SK-N-SH (cell line): Measurements from ENCODE around the gene SH3TC1. TPM values are rescaled to one million over a fixed set of nuclear protein-coding genes. Genes with fewer than 3 reads are reported as not detected.

Source experiments
- CTCF ChIA-PET: fragments of 300-600, 350-600 bp; formaldehyde crosslinking; extraction: SDS; loops from one replicate; lab custom pipeline; 2021; lab: Yijun Ruan, JAX
- POLR2A ChIA-PET: fragments of 350-600 bp; sonication (Branson Sonifier 250); formaldehyde crosslinking; extraction: SDS; loops from one replicate; lab custom pipeline; 2020; ENCODE audit warnings: antibody characterized with exemption, inconsistent platforms; lab: Yijun Ruan, JAX
- DNase-seq: peaks from one replicate; pipeline ENCODE4 v3.0.0; 2012
- H2AFZ ChIP-seq: fragments of 200-600 bp; sonication (generic); 2 replicates; pipeline ENCODE4 v1.8.1; 2016; ENCODE audit warnings: antibody characterized with exemption, mild to moderate bottlenecking, low read depth
- H3F3A ChIP-seq: fragments of 200-600 bp; sonication (generic); replicated peaks from 2 replicates; pipeline ENCODE3; 2016; ENCODE audit warnings: antibody characterized with exemption, mild to moderate bottlenecking; ENCODE audit not compliant: insufficient read depth
- H3K27ac ChIP-seq, 2 experiments: fragments of 200-500 bp in 1 of 2; fragments of 200-600 bp in 1 of 2; sonication (Bioruptor generic) in 1 of 2; sonication (generic), shearing (Covaris generic) in 1 of 2; 2 replicates each; pipeline versions ENCODE4 v1.5.1 to v1.6.1; 2014 to 2016; ENCODE audit warnings: low read depth in 2 of 2, inconsistent platforms in 1 of 2, low read length in 1 of 2, mild to moderate bottlenecking in 1 of 2, mixed read lengths in 1 of 2
- H3K27me3 ChIP-seq: fragments of 200-600 bp; sonication (generic), shearing (Covaris generic); 2 replicates; pipeline ENCODE4 v1.6.1; 2016; ENCODE audit warnings: mixed run types; ENCODE audit not compliant: insufficient read depth
- H3K36me3 ChIP-seq, 2 experiments: fragments of 200-500 bp in 1 of 2; fragments of 200-600 bp in 1 of 2; sonication (Bioruptor generic) in 1 of 2; sonication (generic) in 1 of 2; replicated peaks in 1 of 2; 2 replicates each; pipeline versions ENCODE3 to v1.5.1; 2014 to 2016; ENCODE audit warnings: low read length in 1 of 2, mild to moderate bottlenecking in 1 of 2; ENCODE audit not compliant: insufficient read depth in 2 of 2, control insufficient read depth in 1 of 2
- H3K4me1 ChIP-seq, 2 experiments: fragments of 200-500 bp in 1 of 2; fragments of 200-600 bp in 1 of 2; sonication (Bioruptor generic) in 1 of 2; sonication (generic), shearing (Covaris generic) in 1 of 2; 2 replicates each; pipeline versions ENCODE4 v1.5.1 to v1.6.1; 2014 to 2016; ENCODE audit warnings: low read depth in 1 of 2, low read length in 1 of 2, mixed run types in 1 of 2; ENCODE audit not compliant: insufficient read depth in 2 of 2, control insufficient read depth in 1 of 2
- H3K4me2 ChIP-seq: fragments of 200-600 bp; sonication (generic), shearing (Covaris generic); 2 replicates; pipeline ENCODE4 v1.6.1; 2017; ENCODE audit warnings: mixed run types
- H3K4me3 ChIP-seq, 2 experiments: fragments of 200-500 bp in 1 of 2; fragments of 200-600 bp in 1 of 2; sonication (Bioruptor generic) in 1 of 2; sonication (generic), shearing (Covaris generic) in 1 of 2; 2 replicates each; pipeline versions ENCODE4 v1.5.1 to v1.8.1; 2014 to 2016; ENCODE audit warnings: low read depth in 2 of 2, inconsistent platforms in 1 of 2, low read length in 1 of 2, mild to moderate bottlenecking in 1 of 2, mixed read lengths in 1 of 2, moderate library complexity in 1 of 2
- H3K79me2 ChIP-seq: fragments of 200-600 bp; sonication (generic); 2 replicates; pipeline ENCODE4 v1.8.1; 2017; ENCODE audit warnings: mild to moderate bottlenecking; ENCODE audit not compliant: insufficient read depth
- H3K9ac ChIP-seq: fragments of 200-600 bp; sonication (generic); 2 replicates; pipeline ENCODE4 v1.6.1; 2017; ENCODE audit warnings: mixed run types
- H3K9me2 ChIP-seq: fragments of 200-600 bp; sonication (generic); 2 replicates; pipeline ENCODE4 v1.6.1; 2017; ENCODE audit warnings: mixed run types
- H3K9me3 ChIP-seq: fragments of 200-600 bp; sonication (generic); 2 replicates; pipeline ENCODE4 v1.6.1; 2017; ENCODE audit warnings: mixed run types, mild to moderate bottlenecking, moderate library complexity
- H4K20me1 ChIP-seq: fragments of 200-600 bp; sonication (generic); 2 replicates; pipeline ENCODE4 v1.6.1; 2017; ENCODE audit warnings: mild to moderate bottlenecking, mixed run types; ENCODE audit not compliant: insufficient read depth
- EP300 ChIP-seq, 2 experiments: IDR thresholded peaks; 2 replicates each; pipeline versions ENCODE4 v1.4.0 to v1.6.1; 2012; ENCODE audit warnings: borderline replicate concordance in 1 of 2, low read depth in 1 of 2, low read length in 1 of 2
- EZH2phosphoT487 ChIP-seq: fragments of 200-600 bp; sonication (generic); IDR thresholded peaks from 2 replicates; pipeline ENCODE4 v1.6.1; 2017; ENCODE audit warnings: low read depth, mixed run types, mild to moderate bottlenecking, antibody characterized with exemption, moderate library complexity, borderline replicate concordance
- FOXM1 ChIP-seq: IDR thresholded peaks from 2 replicates; pipeline ENCODE4 v1.4.0; 2012; ENCODE audit warnings: low read depth, mild to moderate bottlenecking
- GABPA ChIP-seq: IDR thresholded peaks from 2 replicates; pipeline ENCODE4 v1.4.0; 2012; ENCODE audit warnings: low read depth, mild to moderate bottlenecking
- GATA2 ChIP-seq: sonication (generic); formaldehyde crosslinking; IDR thresholded peaks from 2 replicates; pipeline ENCODE4 v1.5.0; 2020; ENCODE audit warnings: mild to moderate bottlenecking, missing genetic modification reagents
- MEF2A ChIP-seq: IDR thresholded peaks from 2 replicates; pipeline ENCODE4 v1.4.0; 2012; ENCODE audit warnings: low read depth, borderline replicate concordance
- MXI1 ChIP-seq: IDR thresholded peaks from 2 replicates; pipeline ENCODE4 v1.6.1; 2012; ENCODE audit warnings: mild to moderate bottlenecking, low read depth, low read length, improper control_type of control experiment
- NFIC ChIP-seq: IDR thresholded peaks from 2 replicates; pipeline ENCODE4 v1.4.0; 2012; ENCODE audit warnings: borderline replicate concordance
- NRF1 ChIP-seq: IDR thresholded peaks from 2 replicates; pipeline ENCODE4 v1.6.1; 2012; ENCODE audit warnings: low read depth, mild to moderate bottlenecking, low read length
- RAD21 ChIP-seq: IDR thresholded peaks from 2 replicates; pipeline ENCODE4 v1.6.1; 2012; ENCODE audit warnings: mild to moderate bottlenecking, low read length
- RCOR1 ChIP-seq: fragments of 150-350 bp; IDR thresholded peaks from 2 replicates; pipeline ENCODE4 v1.6.1; 2017; ENCODE audit warnings: antibody characterized with exemption, low read length
- RXRA ChIP-seq: IDR thresholded peaks from 2 replicates; pipeline ENCODE4 v1.4.0; 2012; ENCODE audit warnings: low read depth, mild to moderate bottlenecking, borderline replicate concordance
- SIN3A ChIP-seq: IDR thresholded peaks from 2 replicates; pipeline ENCODE4 v1.6.1; 2012; ENCODE audit warnings: low read depth, mild to moderate bottlenecking, low read length, moderate library complexity, borderline replicate concordance
- TAF1 ChIP-seq: IDR thresholded peaks from 2 replicates; pipeline ENCODE4 v1.6.1; 2012; ENCODE audit warnings: low read depth, mild to moderate bottlenecking, low read length, moderate library complexity, borderline replicate concordance
- WGBS: methylation state at CpG from one replicate; pipeline ENCODE4 v1.1.6; 2017; ENCODE audit warnings: low lambda C conversion rate; 5-methylcytosine and 5-hydroxymethylcytosine counted together
- polyA plus RNA-seq, 3 experiments: library from polyadenylated mRNA; depleted of rRNA; stranded (reverse); fragments of >200 nt; gene quantifications; 2 replicates each; pipeline ENCODE4 v1.2.3, GENCODE V29; 2012
- TF ChIP-seq, protein P1 (sequence below): IDR thresholded peaks from 2 replicates; pipeline ENCODE4; 2012
- TF ChIP-seq, protein P2 (sequence below): IDR thresholded peaks from 2 replicates; pipeline ENCODE4 v1.4.0; 2012; ENCODE audit warnings: low read depth, borderline replicate concordance
- TF ChIP-seq, protein P3 (sequence below): IDR thresholded peaks from 2 replicates; pipeline ENCODE4 v1.4.0; 2012; ENCODE audit warnings: low read depth, borderline replicate concordance
- TF ChIP-seq, protein P4 (sequence below): IDR thresholded peaks from 2 replicates; pipeline ENCODE4 v1.4.0; 2012; ENCODE audit warnings: low read depth
- TF ChIP-seq, protein P5 (sequence below): IDR thresholded peaks from 2 replicates; pipeline ENCODE4 v1.6.1; 2012; ENCODE audit warnings: mild to moderate bottlenecking, low read depth, low read length, moderate library complexity

SH3TC1 gene
- polyA plus RNA-seq, 1 of the 3 experiments (the other 2 are of a cell fraction): 2.7 TPM

DNA sequence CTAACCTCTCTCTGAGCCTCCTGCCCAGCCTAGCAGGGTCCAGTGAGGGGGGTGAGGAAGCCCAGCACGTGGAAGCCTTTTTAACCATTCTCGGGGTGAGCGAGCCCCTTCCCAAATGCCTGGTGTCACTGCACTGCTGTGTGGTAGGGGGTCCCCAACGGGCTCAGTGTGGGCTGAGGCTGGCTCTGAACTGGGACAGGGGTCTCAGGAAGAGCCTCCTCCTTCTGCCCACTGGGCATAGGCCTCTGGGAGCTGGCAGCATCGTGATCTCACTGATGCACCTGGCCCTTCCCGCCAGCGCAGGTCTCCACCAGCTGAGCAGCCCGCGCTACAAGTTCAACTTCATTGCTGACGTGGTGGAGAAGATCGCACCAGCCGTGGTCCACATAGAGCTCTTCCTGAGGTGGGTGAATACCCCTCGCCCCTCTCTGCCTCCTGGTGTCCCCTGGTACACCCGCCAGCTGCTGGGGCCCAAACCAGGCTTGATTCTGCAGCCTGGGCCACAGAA lies 83.1 kb downstream of the SH3TC1 start:
- H3K36me3 ChIP-seq: no peaks in the 10 kb centered on the region
- no peaks in the 10 kb centered on the region for H3K9me2 ChIP-seq
- no peak for DNase-seq
- ChIA-PET CTCF (interaction anchor here (1.8 kb wide), 1 partner anchor 120 kb away, joined by 7 read pairs; no protein-coding TSS in a partner anchor), POLR2A (no interaction called here)
- H3K27ac ChIP-seq: no peak overlapping the region
- TF ChIP-seq MXI1: no peak
- no peak for TF ChIP-seq SIN3A
- TF ChIP-seq, protein P1, sequence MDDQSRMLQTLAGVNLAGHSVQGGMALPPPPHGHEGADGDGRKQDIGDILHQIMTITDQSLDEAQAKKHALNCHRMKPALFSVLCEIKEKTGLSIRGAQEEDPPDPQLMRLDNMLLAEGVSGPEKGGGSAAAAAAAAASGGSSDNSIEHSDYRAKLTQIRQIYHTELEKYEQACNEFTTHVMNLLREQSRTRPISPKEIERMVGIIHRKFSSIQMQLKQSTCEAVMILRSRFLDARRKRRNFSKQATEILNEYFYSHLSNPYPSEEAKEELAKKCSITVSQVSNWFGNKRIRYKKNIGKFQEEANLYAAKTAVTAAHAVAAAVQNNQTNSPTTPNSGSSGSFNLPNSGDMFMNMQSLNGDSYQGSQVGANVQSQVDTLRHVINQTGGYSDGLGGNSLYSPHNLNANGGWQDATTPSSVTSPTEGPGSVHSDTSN: no peak
- no peak for TF ChIP-seq GATA2 (CRISPR knock-in tag)
- TF ChIP-seq, protein P2, sequence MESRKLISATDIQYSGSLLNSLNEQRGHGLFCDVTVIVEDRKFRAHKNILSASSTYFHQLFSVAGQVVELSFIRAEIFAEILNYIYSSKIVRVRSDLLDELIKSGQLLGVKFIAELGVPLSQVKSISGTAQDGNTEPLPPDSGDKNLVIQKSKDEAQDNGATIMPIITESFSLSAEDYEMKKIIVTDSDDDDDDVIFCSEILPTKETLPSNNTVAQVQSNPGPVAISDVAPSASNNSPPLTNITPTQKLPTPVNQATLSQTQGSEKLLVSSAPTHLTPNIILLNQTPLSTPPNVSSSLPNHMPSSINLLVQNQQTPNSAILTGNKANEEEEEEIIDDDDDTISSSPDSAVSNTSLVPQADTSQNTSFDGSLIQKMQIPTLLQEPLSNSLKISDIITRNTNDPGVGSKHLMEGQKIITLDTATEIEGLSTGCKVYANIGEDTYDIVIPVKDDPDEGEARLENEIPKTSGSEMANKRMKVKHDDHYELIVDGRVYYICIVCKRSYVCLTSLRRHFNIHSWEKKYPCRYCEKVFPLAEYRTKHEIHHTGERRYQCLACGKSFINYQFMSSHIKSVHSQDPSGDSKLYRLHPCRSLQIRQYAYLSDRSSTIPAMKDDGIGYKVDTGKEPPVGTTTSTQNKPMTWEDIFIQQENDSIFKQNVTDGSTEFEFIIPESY: no peak
- no peak for TF ChIP-seq GABPA
- TF ChIP-seq, protein P3, sequence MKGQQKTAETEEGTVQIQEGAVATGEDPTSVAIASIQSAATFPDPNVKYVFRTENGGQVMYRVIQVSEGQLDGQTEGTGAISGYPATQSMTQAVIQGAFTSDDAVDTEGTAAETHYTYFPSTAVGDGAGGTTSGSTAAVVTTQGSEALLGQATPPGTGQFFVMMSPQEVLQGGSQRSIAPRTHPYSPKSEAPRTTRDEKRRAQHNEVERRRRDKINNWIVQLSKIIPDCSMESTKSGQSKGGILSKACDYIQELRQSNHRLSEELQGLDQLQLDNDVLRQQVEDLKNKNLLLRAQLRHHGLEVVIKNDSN: no peak
- TF ChIP-seq FOXM1: no peak
- no peak for TF ChIP-seq NFIC
- TF ChIP-seq MEF2A: no peak
- TF ChIP-seq EP300 (IDR thresholded peaks at IDR 0.05; ENCODE audit: borderline replicate concordance in 1 of 2, low read depth in 1 of 2, low read length in 1 of 2): no peak
- TF ChIP-seq TAF1: no peak
- TF ChIP-seq NRF1: no peak
- TF ChIP-seq, protein P4, sequence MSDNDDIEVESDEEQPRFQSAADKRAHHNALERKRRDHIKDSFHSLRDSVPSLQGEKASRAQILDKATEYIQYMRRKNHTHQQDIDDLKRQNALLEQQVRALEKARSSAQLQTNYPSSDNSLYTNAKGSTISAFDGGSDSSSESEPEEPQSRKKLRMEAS: no peak
- TF ChIP-seq RXRA: no peak
- TF ChIP-seq, protein P5, sequence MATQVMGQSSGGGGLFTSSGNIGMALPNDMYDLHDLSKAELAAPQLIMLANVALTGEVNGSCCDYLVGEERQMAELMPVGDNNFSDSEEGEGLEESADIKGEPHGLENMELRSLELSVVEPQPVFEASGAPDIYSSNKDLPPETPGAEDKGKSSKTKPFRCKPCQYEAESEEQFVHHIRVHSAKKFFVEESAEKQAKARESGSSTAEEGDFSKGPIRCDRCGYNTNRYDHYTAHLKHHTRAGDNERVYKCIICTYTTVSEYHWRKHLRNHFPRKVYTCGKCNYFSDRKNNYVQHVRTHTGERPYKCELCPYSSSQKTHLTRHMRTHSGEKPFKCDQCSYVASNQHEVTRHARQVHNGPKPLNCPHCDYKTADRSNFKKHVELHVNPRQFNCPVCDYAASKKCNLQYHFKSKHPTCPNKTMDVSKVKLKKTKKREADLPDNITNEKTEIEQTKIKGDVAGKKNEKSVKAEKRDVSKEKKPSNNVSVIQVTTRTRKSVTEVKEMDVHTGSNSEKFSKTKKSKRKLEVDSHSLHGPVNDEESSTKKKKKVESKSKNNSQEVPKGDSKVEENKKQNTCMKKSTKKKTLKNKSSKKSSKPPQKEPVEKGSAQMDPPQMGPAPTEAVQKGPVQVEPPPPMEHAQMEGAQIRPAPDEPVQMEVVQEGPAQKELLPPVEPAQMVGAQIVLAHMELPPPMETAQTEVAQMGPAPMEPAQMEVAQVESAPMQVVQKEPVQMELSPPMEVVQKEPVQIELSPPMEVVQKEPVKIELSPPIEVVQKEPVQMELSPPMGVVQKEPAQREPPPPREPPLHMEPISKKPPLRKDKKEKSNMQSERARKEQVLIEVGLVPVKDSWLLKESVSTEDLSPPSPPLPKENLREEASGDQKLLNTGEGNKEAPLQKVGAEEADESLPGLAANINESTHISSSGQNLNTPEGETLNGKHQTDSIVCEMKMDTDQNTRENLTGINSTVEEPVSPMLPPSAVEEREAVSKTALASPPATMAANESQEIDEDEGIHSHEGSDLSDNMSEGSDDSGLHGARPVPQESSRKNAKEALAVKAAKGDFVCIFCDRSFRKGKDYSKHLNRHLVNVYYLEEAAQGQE: no peak
- TF ChIP-seq RCOR1: no peak
- TF ChIP-seq RAD21: no peak
- TF ChIP-seq EZH2phosphoT487: no peak
- H2AFZ ChIP-seq: no peak overlapping the region
- peaks cover 17 to 32% of the 10 kb centered on the region in 2 experiments; a peak in 3 of 4 replicates for H3K4me1 ChIP-seq
- H3K27me3 ChIP-seq: no peaks in the 10 kb centered on the region
- H3K4me3 ChIP-seq: no peak overlapping the region
- H3K9ac ChIP-seq: no peak overlapping the region
- no peaks in the 10 kb centered on the region for H4K20me1 ChIP-seq
- H3K9me3 ChIP-seq: no peaks in the 10 kb centered on the region
- WGBS: 93% methylated on average over 14 of the region's 14 CpGs
- no peak overlapping the region for H3K4me2 ChIP-seq
- H3K79me2 ChIP-seq: no peaks in the 10 kb centered on the region
- no peaks in the 10 kb centered on the region for H3F3A ChIP-seq
